GM08714 (cell line): ENCODE results near the gene XK.

Source experiments
- H3K4me3 ChIP-seq: fragments of 200-500 bp; sonication (Bioruptor generic); 2 replicates; pipeline ENCODE4 v1.5.1; 2014; ENCODE audit warnings: mild to moderate bottlenecking, low read length, inconsistent platforms
- ZNF274 ChIP-seq: IDR thresholded peaks from 2 replicates; pipeline ENCODE4 v1.6.1; 2012; ENCODE audit warnings: mild to moderate bottlenecking, low read depth, low read length

XK gene

GRCh38 chrX:37711991-37712390 lies 26.4 kb downstream of the XK start:
- TF ChIP-seq ZNF274, result no peak

GRCh38 chrX:37712458-37712857 lies 26.9 kb downstream of the XK start:
- TF ChIP-seq ZNF274, result no peak
- no peak overlapping the region for H3K4me3 ChIP-seq

More at GRCh38 chrX:37711991-37712390, 26.4 kb downstream of the XK start:
- no peak overlapping the region for H3K4me3 ChIP-seq

- H3K4me3 ChIP-seq, result no peak overlapping the region
- TF ChIP-seq ZNF274, result no peak
Measured at GRCh38 chrX:37714479-37714878, 28.9 kb downstream of the XK start.

GRCh38 chrX:37716602-37717001 lies 31.0 kb downstream of the XK start:
- no peak for TF ChIP-seq ZNF274
- no peak overlapping the region for H3K4me3 ChIP-seq

GRCh38 chrX:37717708-37718107 lies 32.1 kb downstream of the XK start:
- no peak for TF ChIP-seq ZNF274
- H3K4me3 ChIP-seq, result no peak overlapping the region

GRCh38 chrX:37722595-37722994 lies 37.0 kb downstream of the XK start:
- no peak for TF ChIP-seq ZNF274
- no peak overlapping the region for H3K4me3 ChIP-seq

GRCh38 chrX:37726346-37726745 lies 40.8 kb downstream of the XK start:
- TF ChIP-seq ZNF274, result no peak

GRCh38 chrX:37745354-37745753 lies 59.8 kb downstream of the XK start:
- H3K4me3 ChIP-seq, result no peak overlapping the region
- no peak for TF ChIP-seq ZNF274

More at GRCh38 chrX:37726346-37726745, 40.8 kb downstream of the XK start:
- H3K4me3 ChIP-seq, result no peak overlapping the region

GRCh38 chrX:37745835-37746217 lies 60.2 kb downstream of the XK start:
- TF ChIP-seq ZNF274, result no peak
- no peak overlapping the region for H3K4me3 ChIP-seq

- TF ChIP-seq ZNF274, result no peak
- no peak overlapping the region; the same call in 1 of the 2 replicates for H3K4me3 ChIP-seq
Measured at GRCh38 chrX:37746218-37746941, 60.8 kb downstream of the XK start.

- no peak overlapping the region; the same call in 1 of the 2 replicates for H3K4me3 ChIP-seq
- no peak for TF ChIP-seq ZNF274
Measured at GRCh38 chrX:37746951-37747350, 61.4 kb downstream of the XK start.

GRCh38 chrX:37752281-37752680 lies 66.7 kb downstream of the XK start:
- no peak overlapping the region for H3K4me3 ChIP-seq
- no peak for TF ChIP-seq ZNF274

- TF ChIP-seq ZNF274, result no peak
Measured at GRCh38 chrX:37752936-37753335, 67.3 kb downstream of the XK start.

GRCh38 chrX:37753384-37753783 lies 67.8 kb downstream of the XK start:
- TF ChIP-seq ZNF274, result no peak
- no peak overlapping the region for H3K4me3 ChIP-seq

More at GRCh38 chrX:37752936-37753335, 67.3 kb downstream of the XK start:
- no peak overlapping the region for H3K4me3 ChIP-seq

GRCh38 chrX:37754516-37754915 lies 68.9 kb downstream of the XK start:
- H3K4me3 ChIP-seq, result no peak overlapping the region
- no peak for TF ChIP-seq ZNF274

GRCh38 chrX:37755025-37755424 lies 69.4 kb downstream of the XK start:
- H3K4me3 ChIP-seq, result no peak overlapping the region
- no peak for TF ChIP-seq ZNF274
